HFF-Myc (cell line): ENCODE data around the gene NFKBIA.

Experiments
- DNase-seq: peaks from one replicate; pipeline ENCODE4 v3.0.0-alpha.2; 2011; ENCODE audit warnings: low read depth; ENCODE audit errors: extremely low read depth
- H3K4me3 ChIP-seq: replicated peaks from 2 replicates; pipeline ENCODE4 v1.5.1; 2011; ENCODE audit warnings: low read depth, mild to moderate bottlenecking, control low read depth, low read length
- CTCF ChIP-seq: IDR thresholded peaks from 2 replicates; pipeline ENCODE4 v1.5.1; 2012; ENCODE audit warnings: mild to moderate bottlenecking, low read depth, low read length, control low read depth; ENCODE audit errors: missing control alignments

The NFKBIA gene

DNA sequence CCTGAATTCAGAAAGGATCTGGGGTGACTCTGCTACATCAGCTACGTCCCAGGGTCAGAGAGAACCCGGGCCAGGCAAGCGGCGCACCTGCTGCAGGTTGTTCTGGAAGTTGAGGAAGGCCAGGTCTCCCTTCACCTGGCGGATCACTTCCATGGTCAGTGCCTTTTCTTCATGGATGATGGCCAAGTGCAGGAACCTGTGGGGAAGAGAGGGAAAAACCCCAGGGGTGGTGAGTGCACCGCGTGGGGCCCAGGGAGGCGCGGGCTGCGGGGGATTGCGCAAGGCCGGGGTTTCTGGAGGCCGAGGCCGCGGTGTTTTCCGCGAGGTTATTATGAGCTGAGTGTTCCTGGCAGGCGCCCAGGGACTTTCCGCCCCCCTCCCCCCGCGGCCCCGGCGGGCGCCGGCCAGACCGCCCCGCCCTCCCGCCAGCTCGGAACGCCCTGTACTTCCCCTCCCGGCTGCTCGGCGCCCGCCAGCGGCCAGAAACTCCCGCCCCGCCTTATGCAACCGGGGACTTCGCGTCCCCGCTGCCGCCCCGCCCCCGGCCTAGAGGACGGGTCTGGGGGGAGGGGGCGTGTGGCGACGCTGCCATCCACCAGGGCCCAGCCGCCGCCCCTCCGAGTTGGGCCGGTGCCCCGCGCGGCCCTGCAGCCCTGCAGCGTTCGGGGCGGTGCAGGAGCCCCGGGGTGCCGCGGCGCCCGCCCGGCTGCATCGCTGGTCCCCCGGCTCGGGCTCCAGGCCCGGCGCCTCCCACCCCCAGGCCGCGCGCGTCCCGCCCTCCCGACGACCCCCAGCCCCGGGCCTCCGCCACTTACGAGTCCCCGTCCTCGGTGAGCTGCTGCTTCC lies 723 bp downstream of the NFKBIA start:
- no peak for DNase-seq
- H3K4me3 ChIP-seq, result peak overlapping the region; percentile 65
- no peak for TF ChIP-seq CTCF

- H3K4me3 ChIP-seq, result peak overlapping the region; percentile 65
- TF ChIP-seq CTCF, result no peak
- no peak for DNase-seq
Observed at GRCh38 chr14:35403114-35403602, 1.4 kb downstream of the NFKBIA start.

DNA sequence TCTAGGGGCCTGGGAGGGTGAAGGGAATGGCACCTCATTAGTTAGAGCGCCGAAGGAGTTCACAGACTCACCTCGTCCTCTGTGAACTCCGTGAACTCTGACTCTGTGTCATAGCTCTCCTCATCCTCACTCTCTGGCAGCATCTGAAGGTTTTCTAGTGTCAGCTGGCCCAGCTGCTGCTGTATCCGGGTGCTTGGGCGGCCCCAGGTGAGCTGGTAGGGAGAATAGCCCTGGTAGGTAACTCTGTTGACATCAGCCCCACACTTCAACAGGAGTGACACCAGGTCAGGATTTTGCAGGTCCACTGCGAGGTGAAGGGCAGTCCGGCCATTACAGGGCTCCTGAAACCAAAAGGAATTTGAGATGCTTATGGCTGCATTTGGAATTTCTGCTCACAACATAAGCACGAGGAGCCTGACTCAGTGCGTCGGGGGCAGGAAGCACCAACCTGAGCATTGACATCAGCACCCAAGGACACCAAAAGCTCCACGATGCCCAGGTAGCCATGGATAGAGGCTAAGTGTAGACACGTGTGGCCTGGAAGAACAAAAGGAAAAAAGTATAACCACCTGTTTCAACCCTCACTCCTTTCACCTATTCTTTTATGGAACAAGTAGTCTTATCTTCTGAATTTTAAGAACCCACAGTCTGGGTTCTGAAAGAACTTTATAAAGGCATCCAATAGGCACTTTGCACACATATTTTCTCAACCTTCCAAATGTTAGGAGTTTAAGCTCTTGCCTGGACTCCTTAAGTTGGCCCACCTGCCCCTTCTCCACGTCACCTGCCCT lies 2.0 kb downstream of the NFKBIA start:
- H3K4me3 ChIP-seq, result peak overlapping the region; percentile 65
- no peak for TF ChIP-seq CTCF
- DNase-seq, result no peak

GRCh38 chr14:35401422-35402265 lies 2.9 kb downstream of the NFKBIA start:
- TF ChIP-seq CTCF, result no peak
- DNase-seq, result no peak
- H3K4me3 ChIP-seq, result peak overlapping the region; percentile 65

GRCh38 chr14:35400648-35401421 lies 3.7 kb downstream of the NFKBIA start:
- no peak for TF ChIP-seq CTCF
- H3K4me3 ChIP-seq, result peak overlapping the region; percentile 65
- DNase-seq, result no peak
